ENCODE measurements around the gene EXOC4.

DNA sequence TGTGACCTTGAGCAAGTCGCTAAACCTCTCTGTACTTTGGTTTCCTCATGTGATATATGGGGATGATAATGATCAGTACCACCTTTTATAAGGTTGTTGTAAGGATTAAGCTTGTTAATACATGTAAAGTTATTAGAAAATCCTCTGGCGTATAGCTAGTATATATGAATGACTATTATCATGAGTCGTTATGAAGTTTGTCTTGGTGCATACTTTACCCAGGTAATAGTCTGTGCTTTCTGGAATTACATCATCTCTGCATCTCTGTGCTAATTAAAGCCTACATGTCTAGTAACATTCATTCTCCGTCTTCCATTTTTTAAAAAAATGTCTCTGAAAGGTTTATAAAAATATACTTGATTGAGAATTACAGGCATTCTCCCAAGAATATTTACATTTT is 524.8 kb downstream of the EXOC4 start:
- TF ChIP-seq, protein P1, sequence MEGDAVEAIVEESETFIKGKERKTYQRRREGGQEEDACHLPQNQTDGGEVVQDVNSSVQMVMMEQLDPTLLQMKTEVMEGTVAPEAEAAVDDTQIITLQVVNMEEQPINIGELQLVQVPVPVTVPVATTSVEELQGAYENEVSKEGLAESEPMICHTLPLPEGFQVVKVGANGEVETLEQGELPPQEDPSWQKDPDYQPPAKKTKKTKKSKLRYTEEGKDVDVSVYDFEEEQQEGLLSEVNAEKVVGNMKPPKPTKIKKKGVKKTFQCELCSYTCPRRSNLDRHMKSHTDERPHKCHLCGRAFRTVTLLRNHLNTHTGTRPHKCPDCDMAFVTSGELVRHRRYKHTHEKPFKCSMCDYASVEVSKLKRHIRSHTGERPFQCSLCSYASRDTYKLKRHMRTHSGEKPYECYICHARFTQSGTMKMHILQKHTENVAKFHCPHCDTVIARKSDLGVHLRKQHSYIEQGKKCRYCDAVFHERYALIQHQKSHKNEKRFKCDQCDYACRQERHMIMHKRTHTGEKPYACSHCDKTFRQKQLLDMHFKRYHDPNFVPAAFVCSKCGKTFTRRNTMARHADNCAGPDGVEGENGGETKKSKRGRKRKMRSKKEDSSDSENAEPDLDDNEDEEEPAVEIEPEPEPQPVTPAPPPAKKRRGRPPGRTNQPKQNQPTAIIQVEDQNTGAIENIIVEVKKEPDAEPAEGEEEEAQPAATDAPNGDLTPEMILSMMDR (conservative IDR thresholded peaks at IDR 0.05) = no peak
- no peak for TF ChIP-seq ZFX (IDR thresholded peaks at IDR 0.05)
